Fibroblast of lung (primary cell): ENCODE measurements around the gene KIAA1958. TPM values are rescaled to one million over a fixed set of nuclear protein-coding genes. Genes with fewer than 3 reads are reported as not detected.
"Not testable (repeated sequence)": the region's sequence is repeated elsewhere in the genome, so short reads cannot be mapped to it uniquely, and the experiment has no call there.

Source experiments
- DNase-seq, 2 donors: peaks; one replicate each; pipeline versions ENCODE4 v3.0.0 to v3.0.0-alpha.2; 2010; ENCODE audit warnings: low read depth in 2 of 2
- H2AFZ ChIP-seq: 2 replicates; pipeline ENCODE4 v1.5.1; 2012; ENCODE audit warnings: low read length, control low read depth, inconsistent platforms
- H3K27ac ChIP-seq: 2 replicates; pipeline ENCODE4 v1.5.1; 2011; ENCODE audit warnings: low read length, control low read depth; ENCODE audit not compliant: insufficient read depth
- H3K27me3 ChIP-seq: 2 replicates; pipeline ENCODE4 v1.5.1; 2011; ENCODE audit warnings: mild to moderate bottlenecking, low read length; ENCODE audit not compliant: control insufficient read depth, insufficient read depth
- H3K36me3 ChIP-seq: 2 replicates; pipeline ENCODE4 v1.5.1; 2011; ENCODE audit warnings: low read length; ENCODE audit not compliant: control insufficient read depth, insufficient read depth
- H3K4me1 ChIP-seq: 2 replicates; pipeline ENCODE4 v1.5.1; 2011; ENCODE audit warnings: low read length; ENCODE audit not compliant: control insufficient read depth, insufficient read depth; ENCODE audit errors: extremely low read depth
- H3K4me2 ChIP-seq: 2 replicates; pipeline ENCODE4 v1.5.1; 2011; ENCODE audit warnings: low read length, control low read depth; ENCODE audit not compliant: insufficient read depth; ENCODE audit errors: extremely low read depth
- H3K4me3 ChIP-seq, 4 experiments: fragments of 200-600 bp in 1 of 4; sonication (generic) in 1 of 4; replicated peaks in 1 of 4; 2 replicates each; pipeline ENCODE4 v1.5.1; 2011 to 2016; ENCODE audit warnings: low read length in 4 of 4, low read depth in 3 of 4, mild to moderate bottlenecking in 3 of 4, control low read depth in 2 of 4, inconsistent platforms in 1 of 4, mixed read lengths in 1 of 4; ENCODE audit not compliant: insufficient read depth in 1 of 4; ENCODE audit errors: control extremely low read depth in 1 of 4
- H3K79me2 ChIP-seq: 2 replicates; pipeline ENCODE4 v1.5.1; 2012; ENCODE audit warnings: mild to moderate bottlenecking, low read length, inconsistent platforms; ENCODE audit not compliant: control insufficient read depth, insufficient read depth
- H3K9ac ChIP-seq: 2 replicates; pipeline ENCODE4 v1.5.1; 2011; ENCODE audit warnings: mild to moderate bottlenecking, low read length, control low read depth; ENCODE audit not compliant: insufficient read depth
- H3K9me3 ChIP-seq: 2 replicates; pipeline ENCODE4 v1.5.1; 2012; ENCODE audit warnings: low read depth, low read length; ENCODE audit not compliant: control insufficient read depth, insufficient read depth
- H4K20me1 ChIP-seq: 2 replicates; pipeline ENCODE4 v1.5.1; 2011; ENCODE audit warnings: low read length; ENCODE audit not compliant: control insufficient read depth, insufficient read depth; ENCODE audit errors: extremely low read depth
- EZH2 ChIP-seq: IDR thresholded peaks from 2 replicates; pipeline ENCODE4 v1.5.1; 2012; ENCODE audit warnings: low read length, control low read depth, mild to moderate bottlenecking; ENCODE audit errors: missing control alignments
- polyA plus RNA-seq, 2 donors: library from polyadenylated mRNA; depleted of rRNA in 1 of 2; stranded (reverse) in 1 of 2; unstranded in 1 of 2; fragments of >200 nt; gene quantifications; 2 replicates each; pipeline ENCODE4 v1.2.1, GENCODE V29; 2011 to 2012; ENCODE audit warnings: missing spikeins in 1 of 2
- total RNA-seq: library from RNA; depleted of rRNA; stranded (reverse); fragments of >200 nt; gene quantifications from 2 replicates; pipeline ENCODE4 v1.2.1, GENCODE V29; 2014
- TF ChIP-seq, protein P1 (sequence below), 2 donors: IDR thresholded peaks in 1 of 2; conservative IDR thresholded peaks in 1 of 2; 1 replicate in 1 of 2; 2 replicates in 1 of 2; pipeline ENCODE4 v1.5.1; 2011 to 2012; ENCODE audit warnings: low read length in 2 of 2, control low read depth in 1 of 2, inconsistent platforms in 1 of 2, low read depth in 1 of 2, mild to moderate bottlenecking in 1 of 2

KIAA1958 gene
- total and polyA plus RNA-seq, 2 donors (not counting 1 experiment from before 2014, with no cell fraction given) = 0.75 to 3.0 TPM

DNA sequence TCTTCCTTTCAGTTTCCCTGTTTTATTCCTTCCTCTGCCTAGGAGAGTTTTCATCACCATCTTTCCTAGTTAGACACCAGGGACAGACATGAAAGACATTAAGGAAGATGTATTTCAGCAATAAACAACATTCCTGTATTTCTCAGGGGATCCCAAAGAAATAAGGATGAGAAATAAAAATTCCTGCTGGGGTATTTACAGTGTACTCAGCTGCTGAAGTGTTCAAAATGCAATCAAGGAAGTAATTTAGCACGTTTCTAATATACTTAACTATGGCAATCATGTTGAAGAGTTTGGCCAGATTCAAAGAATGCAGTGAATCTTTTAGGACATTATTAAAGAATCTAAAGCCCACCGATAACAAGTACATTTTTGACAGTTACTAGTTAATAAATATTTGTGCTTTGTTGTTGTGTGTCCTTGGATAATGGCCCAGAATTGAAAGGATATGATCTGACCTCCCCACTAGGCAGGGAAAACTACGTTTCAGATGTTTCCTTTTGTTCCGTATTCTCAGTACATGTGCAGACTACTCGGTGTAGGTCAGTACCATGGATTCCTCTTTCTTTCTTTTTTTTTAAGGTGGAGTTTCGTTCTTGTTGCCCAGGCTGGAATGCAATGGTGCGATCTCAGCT, 184.5 kb downstream of the KIAA1958 start:
- H3K4me1 ChIP-seq = no peaks in the 10 kb centered on the region
- DNase-seq = no peak
- TF ChIP-seq, protein P1, sequence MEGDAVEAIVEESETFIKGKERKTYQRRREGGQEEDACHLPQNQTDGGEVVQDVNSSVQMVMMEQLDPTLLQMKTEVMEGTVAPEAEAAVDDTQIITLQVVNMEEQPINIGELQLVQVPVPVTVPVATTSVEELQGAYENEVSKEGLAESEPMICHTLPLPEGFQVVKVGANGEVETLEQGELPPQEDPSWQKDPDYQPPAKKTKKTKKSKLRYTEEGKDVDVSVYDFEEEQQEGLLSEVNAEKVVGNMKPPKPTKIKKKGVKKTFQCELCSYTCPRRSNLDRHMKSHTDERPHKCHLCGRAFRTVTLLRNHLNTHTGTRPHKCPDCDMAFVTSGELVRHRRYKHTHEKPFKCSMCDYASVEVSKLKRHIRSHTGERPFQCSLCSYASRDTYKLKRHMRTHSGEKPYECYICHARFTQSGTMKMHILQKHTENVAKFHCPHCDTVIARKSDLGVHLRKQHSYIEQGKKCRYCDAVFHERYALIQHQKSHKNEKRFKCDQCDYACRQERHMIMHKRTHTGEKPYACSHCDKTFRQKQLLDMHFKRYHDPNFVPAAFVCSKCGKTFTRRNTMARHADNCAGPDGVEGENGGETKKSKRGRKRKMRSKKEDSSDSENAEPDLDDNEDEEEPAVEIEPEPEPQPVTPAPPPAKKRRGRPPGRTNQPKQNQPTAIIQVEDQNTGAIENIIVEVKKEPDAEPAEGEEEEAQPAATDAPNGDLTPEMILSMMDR (conservative IDR thresholded peaks at IDR 0.05 in 1 of 2, IDR thresholded peaks at IDR 0.05 in 1 of 2; ENCODE audit: low read depth in 1 of 2, low read length in 2 of 2) = no peak
- no peak for TF ChIP-seq EZH2
- no peak overlapping the region for H3K4me2 ChIP-seq
- H3K4me3 ChIP-seq = no peak overlapping the region
- no peaks in the 10 kb centered on the region for H3K79me2 ChIP-seq
- H3K27ac ChIP-seq = no peak overlapping the region
- no peak overlapping the region for H2AFZ ChIP-seq
- no peaks in the 10 kb centered on the region for H3K27me3 ChIP-seq
- H4K20me1 ChIP-seq = no peaks in the 10 kb centered on the region
- H3K36me3 ChIP-seq = no peaks in the 10 kb centered on the region
- no peaks in the 10 kb centered on the region for H3K9me3 ChIP-seq
- no peak overlapping the region for H3K9ac ChIP-seq

DNA sequence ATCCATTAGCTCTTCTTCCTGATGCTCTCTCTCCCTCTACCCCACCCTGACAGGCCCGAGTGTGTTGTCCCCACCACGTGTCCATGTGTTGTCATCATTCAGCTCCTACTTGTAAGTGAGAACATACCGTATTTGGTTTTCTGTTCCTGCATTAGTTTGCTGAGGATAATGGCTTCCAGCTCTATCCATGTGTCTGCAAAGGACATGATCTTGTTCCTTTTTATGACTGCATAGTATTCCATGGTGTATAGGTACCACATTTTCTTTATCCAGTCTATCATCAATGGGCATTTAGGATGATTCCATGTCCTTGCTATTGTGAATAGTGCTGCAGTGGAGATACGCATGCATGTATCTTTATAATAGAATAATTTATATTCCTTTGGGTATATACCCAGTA, 186.6 kb downstream of the KIAA1958 start:
- DNase-seq, H3K9me3 ChIP-seq, H4K20me1 ChIP-seq, H3K9ac ChIP-seq, H3K4me2 ChIP-seq, H3K36me3 ChIP-seq, H3K79me2 ChIP-seq, H3K4me1 ChIP-seq, H2AFZ ChIP-seq, H3K27ac ChIP-seq, H3K4me3 ChIP-seq, H3K27me3 ChIP-seq: not testable (repeated sequence)

DNA sequence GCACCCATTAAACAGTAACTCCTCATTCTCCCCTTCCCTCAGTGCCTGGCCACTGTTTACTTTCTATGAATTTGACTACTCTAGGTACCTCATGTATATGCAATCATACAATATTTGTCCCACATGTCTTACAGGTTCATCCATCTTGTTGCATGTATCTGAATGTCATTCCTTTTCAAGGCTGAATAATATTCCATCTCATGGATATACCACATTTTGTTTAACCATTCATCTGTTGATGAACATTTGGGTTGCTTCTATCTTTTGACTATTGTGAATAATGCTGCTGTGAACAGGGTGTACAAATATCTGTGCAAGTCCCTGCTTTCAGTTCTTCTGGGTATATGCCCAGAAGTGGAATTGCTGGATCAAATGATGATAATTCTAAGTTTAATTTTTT, 190.4 kb downstream of the KIAA1958 start:
- no peaks in the 10 kb centered on the region for H4K20me1 ChIP-seq
- no peak overlapping the region for H2AFZ ChIP-seq
- no peaks in the 10 kb centered on the region for H3K79me2 ChIP-seq
- H3K9me3 ChIP-seq = no peaks in the 10 kb centered on the region
- no peaks in the 10 kb centered on the region for H3K36me3 ChIP-seq
- no peak overlapping the region for H3K27ac ChIP-seq
- no peak overlapping the region for H3K4me2 ChIP-seq
- no peak for DNase-seq
- TF ChIP-seq EZH2 = no peak
- TF ChIP-seq, protein P1 (conservative IDR thresholded peaks at IDR 0.05 in 1 of 2, IDR thresholded peaks at IDR 0.05 in 1 of 2; ENCODE audit: low read depth in 1 of 2, low read length in 2 of 2) = no peak
- no peaks in the 10 kb centered on the region for H3K27me3 ChIP-seq
- no peak overlapping the region for H3K4me3 ChIP-seq
- H3K9ac ChIP-seq = no peak overlapping the region
- no peaks in the 10 kb centered on the region for H3K4me1 ChIP-seq
